ENCODE data around the gene MB.

GRCh38 chr22:35578836-35579575, 38.1 kb downstream of the MB start:
- TF ChIP-seq CTCF (conservative IDR thresholded peaks at IDR 0.05; ENCODE audit: low read depth, low read length) (no peak), EZH2 (IDR thresholded peaks at IDR 0.05; ENCODE audit: borderline replicate concordance, low read depth, low read length, poor library complexity, severe bottlenecking) (no peak)
